ENCODE results near the gene FRMPD1.

DNA sequence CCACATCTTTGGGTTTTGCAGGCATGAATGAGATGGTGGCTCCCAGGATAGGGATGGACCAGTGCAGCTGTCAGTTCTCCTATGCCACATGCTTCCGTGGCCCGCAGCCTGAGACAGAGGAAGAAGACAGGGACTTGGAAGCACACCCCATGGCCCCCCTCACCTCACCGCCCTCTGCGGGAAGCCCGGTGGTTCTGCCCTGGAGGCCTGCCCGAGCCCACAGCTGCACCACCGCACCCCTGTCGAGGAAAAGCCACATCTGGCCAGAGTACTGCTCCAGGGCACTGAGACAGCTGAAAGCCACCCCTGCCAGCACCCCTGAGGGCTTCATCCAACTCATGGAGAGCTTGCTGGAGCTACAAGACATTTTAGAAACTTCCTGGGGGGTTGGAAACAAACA, 95.2 kb downstream of the FRMPD1 start:
- TF ChIP-seq, protein P1, sequence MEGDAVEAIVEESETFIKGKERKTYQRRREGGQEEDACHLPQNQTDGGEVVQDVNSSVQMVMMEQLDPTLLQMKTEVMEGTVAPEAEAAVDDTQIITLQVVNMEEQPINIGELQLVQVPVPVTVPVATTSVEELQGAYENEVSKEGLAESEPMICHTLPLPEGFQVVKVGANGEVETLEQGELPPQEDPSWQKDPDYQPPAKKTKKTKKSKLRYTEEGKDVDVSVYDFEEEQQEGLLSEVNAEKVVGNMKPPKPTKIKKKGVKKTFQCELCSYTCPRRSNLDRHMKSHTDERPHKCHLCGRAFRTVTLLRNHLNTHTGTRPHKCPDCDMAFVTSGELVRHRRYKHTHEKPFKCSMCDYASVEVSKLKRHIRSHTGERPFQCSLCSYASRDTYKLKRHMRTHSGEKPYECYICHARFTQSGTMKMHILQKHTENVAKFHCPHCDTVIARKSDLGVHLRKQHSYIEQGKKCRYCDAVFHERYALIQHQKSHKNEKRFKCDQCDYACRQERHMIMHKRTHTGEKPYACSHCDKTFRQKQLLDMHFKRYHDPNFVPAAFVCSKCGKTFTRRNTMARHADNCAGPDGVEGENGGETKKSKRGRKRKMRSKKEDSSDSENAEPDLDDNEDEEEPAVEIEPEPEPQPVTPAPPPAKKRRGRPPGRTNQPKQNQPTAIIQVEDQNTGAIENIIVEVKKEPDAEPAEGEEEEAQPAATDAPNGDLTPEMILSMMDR (conservative IDR thresholded peaks at IDR 0.05 in 1 of 2, IDR thresholded peaks at IDR 0.05 in 1 of 2; ENCODE audit: low read depth in 1 of 2, low read length in 2 of 2) = no peak
- no peak for TF ChIP-seq EZH2 (IDR thresholded peaks at IDR 0.05; ENCODE audit: low read length, missing control alignments)

All from fibroblast of lung (primary cell).